Measurements from ENCODE around the gene NUDT8. TPM values are rescaled to one million over a fixed set of nuclear protein-coding genes. Genes with fewer than 3 reads are reported as not detected.

NUDT8 gene
- total and polyA plus RNA-seq, 2 experiments from 2014 or later = 13.6 to 28.7 TPM

- Histone ChIP-seq H3K9me2 (replicated peaks; ENCODE audit: insufficient read depth) (no peaks in the 10 kb centered on the region), H3K4me3 (no peak overlapping the region), H3K27ac (no peak overlapping the region), H3K4me1 (ENCODE audit: insufficient read depth) (no peaks in the 10 kb centered on the region), H3K79me2 (no peaks in the 10 kb centered on the region), H3K9me3 (ENCODE audit: low read depth) (no peaks in the 10 kb centered on the region), H3K27me3 (no peaks in the 10 kb centered on the region), H3K4me2 (no peak overlapping the region), H2AFZ (no peak overlapping the region), H3K36me3 (replicated peaks; ENCODE audit: insufficient read depth, low read depth) (no peaks in the 10 kb centered on the region), H4K20me1 (ENCODE audit: insufficient read depth, poor library complexity, severe bottlenecking) (no peaks in the 10 kb centered on the region)
- TF ChIP-seq EZH2phosphoT487 (IDR thresholded peaks at IDR 0.05; ENCODE audit: low read depth, severe bottlenecking, unreplicated experiment) = no peak
- no peak for TF ChIP-seq CTCF (IDR thresholded peaks at IDR 0.05; ENCODE audit: poor library complexity)
- no peak for TF ChIP-seq EZH2 (IDR thresholded peaks at IDR 0.05; ENCODE audit: borderline replicate concordance)
- DNase-seq (ENCODE audit: low spot score) = no peak
- WGBS (ENCODE audit: low lambda C conversion rate, missing lambda C conversion rate) = 89% methylated on average over 4 of the region's 4 CpGs
These were observed 26.7 kb upstream of the NUDT8 start for GRCh38 chr11:67656278-67656922.

GRCh38 chr11:67654225-67654624 is 24.5 kb upstream of the NUDT8 start:
- H3K9me3 ChIP-seq (ENCODE audit: low read depth) = no peaks in the 10 kb centered on the region
- TF ChIP-seq EZH2phosphoT487 (IDR thresholded peaks at IDR 0.05; ENCODE audit: low read depth, severe bottlenecking, unreplicated experiment) (no peak), CTCF (IDR thresholded peaks at IDR 0.05; ENCODE audit: poor library complexity) (no peak), EZH2 (IDR thresholded peaks at IDR 0.05; ENCODE audit: borderline replicate concordance) (no peak)
- H3K79me2 ChIP-seq = no peaks in the 10 kb centered on the region
- WGBS (ENCODE audit: low lambda C conversion rate, missing lambda C conversion rate) = 83% methylated on average over 9 of the region's 9 CpGs
- no peak for DNase-seq (ENCODE audit: low spot score)
- H4K20me1 ChIP-seq (ENCODE audit: insufficient read depth, poor library complexity, severe bottlenecking) = no peaks in the 10 kb centered on the region
- no peaks in the 10 kb centered on the region for H3K27me3 ChIP-seq
- H3K36me3 ChIP-seq (replicated peaks; ENCODE audit: insufficient read depth, low read depth) = no peaks in the 10 kb centered on the region
- H3K4me3 ChIP-seq = no peak overlapping the region
- no peaks in the 10 kb centered on the region for H3K4me1 ChIP-seq (ENCODE audit: insufficient read depth)
- H3K27ac ChIP-seq = no peak overlapping the region
- no peak overlapping the region for H3K4me2 ChIP-seq
- H2AFZ ChIP-seq = no peak overlapping the region
- no peaks in the 10 kb centered on the region for H3K9me2 ChIP-seq (replicated peaks; ENCODE audit: insufficient read depth)

GRCh38 chr11:67652965-67653845 is 23.5 kb upstream of the NUDT8 start:
- TF ChIP-seq CTCF (IDR thresholded peaks at IDR 0.05; ENCODE audit: poor library complexity) (no peak), EZH2 (IDR thresholded peaks at IDR 0.05; ENCODE audit: borderline replicate concordance) (no peak), EZH2phosphoT487 (IDR thresholded peaks at IDR 0.05; ENCODE audit: low read depth, severe bottlenecking, unreplicated experiment) (no peak)
- WGBS (ENCODE audit: low lambda C conversion rate, missing lambda C conversion rate) = 87% methylated on average over 15 of the region's 15 CpGs
- no peaks in the 10 kb centered on the region for H3K79me2 ChIP-seq
- no peak for DNase-seq (ENCODE audit: low spot score)
- no peaks in the 10 kb centered on the region for H3K9me2 ChIP-seq (replicated peaks; ENCODE audit: insufficient read depth)
- H3K27ac ChIP-seq = no peak overlapping the region
- no peaks in the 10 kb centered on the region for H3K36me3 ChIP-seq (replicated peaks; ENCODE audit: insufficient read depth, low read depth)
- no peaks in the 10 kb centered on the region for H4K20me1 ChIP-seq (ENCODE audit: insufficient read depth, poor library complexity, severe bottlenecking)
- no peak overlapping the region for H3K4me3 ChIP-seq
- no peak overlapping the region for H3K4me2 ChIP-seq
- no peaks in the 10 kb centered on the region for H3K4me1 ChIP-seq (ENCODE audit: insufficient read depth)
- no peak overlapping the region for H2AFZ ChIP-seq
- H3K27me3 ChIP-seq = no peaks in the 10 kb centered on the region
- no peaks in the 10 kb centered on the region for H3K9me3 ChIP-seq (ENCODE audit: low read depth)

All from hepatocyte (in vitro differentiated cells).